OCI-LY7 (cell line): ENCODE measurements around the gene TCP11L2. TPM values are rescaled to one million over a fixed set of nuclear protein-coding genes. Genes with fewer than 3 reads are reported as not detected.

ENCODE experiments used
- BruUV-seq: library from RNA; stranded (reverse); fragments of 400-500 nt; replicated peaks from 2 replicates; lab custom pipeline; 2021; lab: Mats Ljungman, UMichigan
- CTCF ChIA-PET: fragments of 300-600 bp; sonication (Branson Sonifier 250); formaldehyde crosslinking; loops from one replicate; lab custom pipeline; 2022; ENCODE audit warnings: antibody characterized with exemption; ENCODE audit not compliant: unreplicated experiment; lab: Charles Lee
- POLR2A ChIA-PET: fragments of 300-600 bp; sonication (Branson Sonifier 250); formaldehyde crosslinking; loops from one replicate; lab custom pipeline; 2022; ENCODE audit warnings: antibody characterized with exemption; lab: Charles Lee
- DNase-seq: peaks from one replicate; pipeline ENCODE4 v3.0.0-alpha.2; 2015; ENCODE audit warnings: low spot score
- H2AFZ ChIP-seq: fragments of 200-600 bp; sonication (generic), shearing (Covaris generic); 2 replicates; pipeline ENCODE4 v1.6.1; 2014; ENCODE audit warnings: mild to moderate bottlenecking, antibody characterized with exemption, low read length, moderate library complexity
- H3K27ac ChIP-seq: fragments of 200-600 bp; sonication (generic); 2 replicates; pipeline ENCODE4 v1.5.1; 2014; ENCODE audit warnings: mixed run types, low read depth, mild to moderate bottlenecking, moderate library complexity, low read length, inconsistent platforms; ENCODE audit not compliant: poor library complexity, severe bottlenecking
- H3K36me3 ChIP-seq: fragments of 200-600 bp; sonication (generic); 2 replicates; pipeline ENCODE4 v1.6.1; 2014; ENCODE audit warnings: mild to moderate bottlenecking, antibody characterized with exemption, low read length, moderate library complexity, mixed read lengths; ENCODE audit not compliant: insufficient read depth
- H3K4me1 ChIP-seq: fragments of 200-600 bp; sonication (generic); 2 replicates; pipeline ENCODE4 v1.5.1; 2014; ENCODE audit warnings: mild to moderate bottlenecking, low read length; ENCODE audit not compliant: insufficient read depth, poor library complexity, severe bottlenecking
- H3K4me2 ChIP-seq: fragments of 200-600 bp; sonication (generic); 2 replicates; pipeline ENCODE4 v1.6.1; 2014; ENCODE audit warnings: mild to moderate bottlenecking, low read length
- H3K4me3 ChIP-seq: fragments of 200-600 bp; sonication (generic); 2 replicates; pipeline ENCODE4 v1.5.1; 2014; ENCODE audit warnings: mild to moderate bottlenecking, low read depth, low read length; ENCODE audit not compliant: poor library complexity, severe bottlenecking
- H3K79me2 ChIP-seq: fragments of 200-600 bp; sonication (generic); 2 replicates; pipeline ENCODE4 v1.6.1; 2016; ENCODE audit warnings: low read depth, mild to moderate bottlenecking, low read length, moderate library complexity, mixed read lengths; ENCODE audit not compliant: insufficient read depth
- H3K9me2 ChIP-seq: fragments of 200-600 bp; sonication (generic); 2 replicates; pipeline ENCODE4 v1.6.1; 2016; ENCODE audit warnings: mild to moderate bottlenecking, low read length, mixed read lengths; ENCODE audit not compliant: insufficient read depth
- H3K9me3 ChIP-seq: fragments of 200-600 bp; sonication (generic); 2 replicates; pipeline ENCODE4 v1.6.1; 2014; ENCODE audit warnings: mild to moderate bottlenecking, mixed run types, low read length, mixed read lengths
- H4K20me1 ChIP-seq: fragments of 200-600 bp; sonication (generic); 2 replicates; pipeline ENCODE4 v1.6.1; 2014; ENCODE audit warnings: mild to moderate bottlenecking, antibody characterized with exemption, low read length, moderate library complexity, mixed read lengths; ENCODE audit not compliant: insufficient read depth
- EZH2phosphoT487 ChIP-seq: fragments of 200-600 bp; sonication (generic); IDR thresholded peaks from 2 replicates; pipeline ENCODE4 v1.6.1; 2018; ENCODE audit warnings: low read depth, borderline replicate concordance, mild to moderate bottlenecking, mixed run types, antibody characterized with exemption, low read length, moderate library complexity, mixed read lengths
- intact Hi-C: fragments of 100-400 bp; cut with micrococcal nuclease; formaldehyde crosslinking; loops from one replicate; pipeline ENCODE4 v1.10.0; 2022; ENCODE audit not compliant: unreplicated experiment
- total RNA-seq, 2 experiments: library from RNA; depleted of rRNA in 1 of 2; stranded (reverse); fragments of >200 nt in 1 of 2; shearing (Covaris generic) in 1 of 2; gene quantifications; 2 replicates each; pipeline ENCODE4 v1.2.3, GENCODE V29; 2014 to 2022
- TF ChIP-seq, protein P1 (sequence below): fragments of 200-600 bp; sonication (generic); conservative IDR thresholded peaks from 2 replicates; pipeline ENCODE4 v1.5.1; 2014; ENCODE audit warnings: mild to moderate bottlenecking, antibody characterized with exemption, low read length, moderate library complexity, mixed read lengths

The TCP11L2 gene
- total RNA-seq, 2 experiments from 2014 or later, result 1.8 to 9.8 TPM

DNA sequence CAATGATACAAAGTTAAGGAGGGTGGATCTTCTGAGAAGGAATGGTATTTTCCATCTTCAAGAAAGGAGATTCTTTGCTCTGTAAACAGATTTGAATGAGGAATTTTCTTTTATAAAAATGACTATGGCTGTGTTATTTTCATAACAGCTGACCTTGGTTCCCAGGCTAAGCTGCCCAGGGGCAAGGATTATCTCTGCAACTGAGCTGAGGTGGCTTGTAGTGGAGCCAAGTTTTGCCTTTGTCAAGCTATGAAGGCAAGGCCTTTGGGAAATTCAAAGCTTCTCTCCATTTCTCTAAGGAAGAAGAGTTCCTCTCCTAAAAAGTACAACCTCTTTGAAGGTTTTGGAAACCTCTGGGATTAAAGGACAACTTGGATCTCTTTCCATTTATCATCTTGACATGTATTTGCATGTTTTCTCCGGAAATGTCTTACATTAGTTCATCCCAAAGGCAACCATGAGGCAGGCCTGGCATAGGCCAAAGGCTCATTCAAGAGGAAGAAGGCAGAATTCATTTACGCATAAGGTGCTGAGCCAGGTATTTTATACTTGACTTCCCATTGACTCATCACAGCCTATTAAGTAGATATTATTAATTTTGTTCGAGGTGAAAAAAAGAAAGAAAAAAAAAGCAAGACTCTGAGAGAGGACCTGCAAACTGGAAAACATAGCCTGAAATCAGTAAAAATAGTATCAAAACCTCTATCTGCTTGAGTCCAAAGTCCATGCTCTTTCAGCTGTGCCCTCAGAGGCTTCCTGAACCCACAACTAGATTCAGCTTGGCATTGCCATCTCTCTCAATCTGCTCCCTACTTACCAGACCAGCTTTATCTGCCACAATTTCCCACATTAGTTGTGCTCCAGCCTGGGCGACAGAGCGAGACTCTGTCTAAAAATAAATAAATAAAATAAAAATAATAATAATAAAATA lies 30.7 kb upstream of the TCP11L2 start:
- no peaks in the 10 kb centered on the region for H3K36me3 ChIP-seq
- no peak overlapping the region for H3K4me3 ChIP-seq
- intact Hi-C loops, result no loop called here
- peaks cover 18% of the 10 kb centered on the region for H3K4me1 ChIP-seq
- TF ChIP-seq EZH2phosphoT487, result no peak
- TF ChIP-seq, protein P1, sequence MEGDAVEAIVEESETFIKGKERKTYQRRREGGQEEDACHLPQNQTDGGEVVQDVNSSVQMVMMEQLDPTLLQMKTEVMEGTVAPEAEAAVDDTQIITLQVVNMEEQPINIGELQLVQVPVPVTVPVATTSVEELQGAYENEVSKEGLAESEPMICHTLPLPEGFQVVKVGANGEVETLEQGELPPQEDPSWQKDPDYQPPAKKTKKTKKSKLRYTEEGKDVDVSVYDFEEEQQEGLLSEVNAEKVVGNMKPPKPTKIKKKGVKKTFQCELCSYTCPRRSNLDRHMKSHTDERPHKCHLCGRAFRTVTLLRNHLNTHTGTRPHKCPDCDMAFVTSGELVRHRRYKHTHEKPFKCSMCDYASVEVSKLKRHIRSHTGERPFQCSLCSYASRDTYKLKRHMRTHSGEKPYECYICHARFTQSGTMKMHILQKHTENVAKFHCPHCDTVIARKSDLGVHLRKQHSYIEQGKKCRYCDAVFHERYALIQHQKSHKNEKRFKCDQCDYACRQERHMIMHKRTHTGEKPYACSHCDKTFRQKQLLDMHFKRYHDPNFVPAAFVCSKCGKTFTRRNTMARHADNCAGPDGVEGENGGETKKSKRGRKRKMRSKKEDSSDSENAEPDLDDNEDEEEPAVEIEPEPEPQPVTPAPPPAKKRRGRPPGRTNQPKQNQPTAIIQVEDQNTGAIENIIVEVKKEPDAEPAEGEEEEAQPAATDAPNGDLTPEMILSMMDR, result no peak
- no peak overlapping the region for H3K4me2 ChIP-seq
- ChIA-PET POLR2A (interaction anchor here (1.7 kb wide), 1 partner anchor 18 kb away, joined by 4 read pairs; no protein-coding TSS in a partner anchor), CTCF (interaction anchor here (1.1 kb wide), 1 partner anchor 10 kb away, joined by 4 read pairs; no protein-coding TSS in a partner anchor)
- H3K9me3 ChIP-seq, result no peaks in the 10 kb centered on the region
- H4K20me1 ChIP-seq, result no peaks in the 10 kb centered on the region
- no peak overlapping the region for H2AFZ ChIP-seq
- no peak overlapping the region for H3K27ac ChIP-seq
- H3K79me2 ChIP-seq, result no peaks in the 10 kb centered on the region
- no TSS peak for BruUV-seq
- H3K9me2 ChIP-seq, result no peaks in the 10 kb centered on the region
- no peak for DNase-seq

DNA sequence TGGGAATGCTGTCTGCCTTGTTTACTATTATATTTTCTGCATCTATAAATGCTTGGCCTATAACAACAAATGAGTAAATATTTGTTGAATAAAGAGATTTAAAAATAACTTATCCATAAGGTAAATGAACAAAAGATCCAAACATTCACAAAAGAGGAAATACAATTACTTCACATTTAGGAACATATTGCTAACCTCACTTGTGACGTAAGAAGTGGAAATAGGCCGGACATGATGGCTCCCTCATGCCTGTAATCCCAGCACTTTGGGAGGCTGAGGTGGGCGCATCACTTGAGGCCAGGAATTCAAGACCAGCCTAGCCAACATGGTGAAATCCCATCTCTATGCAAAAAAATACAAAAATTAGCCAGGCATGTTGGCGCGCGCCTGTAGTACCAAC lies 29.0 kb upstream of the TCP11L2 start:
- intact Hi-C loops, result no loop called here
- H3K4me2 ChIP-seq, result no peak overlapping the region
- CTCF ChIA-PET, result no interaction called here

More for the DNA sequence above, 29.0 kb upstream of the TCP11L2 start:
- TF ChIP-seq, protein P1, result no peak
- no peak for TF ChIP-seq EZH2phosphoT487
- DNase-seq, result no peak
- no peak overlapping the region for H3K27ac ChIP-seq
- H3K4me3 ChIP-seq, result no peak overlapping the region
- H3K9me2 ChIP-seq, result no peaks in the 10 kb centered on the region
- BruUV-seq, result no TSS peak
- no peaks in the 10 kb centered on the region for H3K36me3 ChIP-seq
- H3K79me2 ChIP-seq, result no peaks in the 10 kb centered on the region
- no peaks in the 10 kb centered on the region for H4K20me1 ChIP-seq
- POLR2A ChIA-PET, result interaction anchor here (0.7 to 1.7 kb wide), 3 partner anchors 12 to 107 kb away, joined by 3 to 4 read pairs (median 3); no protein-coding TSS in a partner anchor
- H3K9me3 ChIP-seq, result no peaks in the 10 kb centered on the region
- H3K4me1 ChIP-seq, result peaks cover 20% of the 10 kb centered on the region
- no peak overlapping the region for H2AFZ ChIP-seq
